Memory B cell (primary cell): ENCODE data around the gene HEATR3.

ENCODE experiments used
- ATAC-seq: fragments of 150-1000 bp; cut with Tn5 transposase; 2 replicates; pipeline ENCODE4 v1.10.0; 2021; ENCODE audit warnings: low read depth, mild to moderate bottlenecking, moderate library complexity
- DNase-seq, 2 donors: peaks; one replicate each; pipeline ENCODE4 v3.0.0; 2022; ENCODE audit warnings: low spot score in 2 of 2
- H3K27ac Mint-ChIP-seq: one replicate; pipeline ENCODE4 v1.8.0; 2022; ENCODE audit warnings: mild to moderate bottlenecking, moderate library complexity, mixed read lengths
- H3K27me3 Mint-ChIP-seq: one replicate; pipeline ENCODE4 v1.8.0; 2022; ENCODE audit warnings: mixed read lengths
- H3K36me3 Mint-ChIP-seq: one replicate; pipeline ENCODE4 v1.8.0; 2022; ENCODE audit warnings: mild to moderate bottlenecking, mixed read lengths
- H3K4me1 Mint-ChIP-seq: one replicate; pipeline ENCODE4 v1.8.0; 2022; ENCODE audit warnings: mixed read lengths
- H3K4me3 Mint-ChIP-seq: one replicate; pipeline ENCODE4 v1.8.0; 2022; ENCODE audit warnings: mild to moderate bottlenecking, moderate library complexity, mixed read lengths
- H3K9me3 Mint-ChIP-seq: one replicate; pipeline ENCODE4 v1.8.0; 2022; ENCODE audit warnings: mixed read lengths

Gene HEATR3

GRCh38 chr16:50040018-50040417, 25.8 kb upstream of the HEATR3 start:
- no peak overlapping the region for H3K27ac Mint-ChIP-seq
- peaks cover 2% of the 10 kb centered on the region for H3K27me3 Mint-ChIP-seq
- ATAC-seq (no peak), DNase-seq (no peak)
- no peak overlapping the region for H3K4me3 Mint-ChIP-seq
- H3K36me3 Mint-ChIP-seq = peaks cover 2% of the 10 kb centered on the region
- no peaks in the 10 kb centered on the region for H3K9me3 Mint-ChIP-seq
- H3K4me1 Mint-ChIP-seq = peaks cover 9% of the 10 kb centered on the region

DNA sequence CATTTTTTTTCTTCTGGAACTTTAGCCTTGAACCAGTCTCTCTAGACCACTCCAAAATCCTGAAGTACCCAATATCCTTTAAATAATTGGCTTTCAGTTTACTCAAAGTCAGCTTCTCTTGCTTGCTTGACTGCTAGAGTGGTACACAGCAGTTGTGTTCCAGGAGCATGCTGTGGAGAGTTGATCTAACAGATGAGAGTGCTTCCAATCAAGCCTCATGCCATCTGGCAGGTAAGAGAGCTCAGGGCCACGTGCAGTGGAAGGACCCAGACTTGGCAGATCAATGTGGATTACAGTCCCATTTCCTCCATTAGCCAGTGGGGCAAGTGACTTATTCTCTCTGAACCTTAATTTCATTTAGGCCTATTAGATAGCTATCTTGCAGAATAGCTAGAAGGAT, 25.1 kb upstream of the HEATR3 start:
- DNase-seq (no peak), ATAC-seq (no peak)
- Mint-ChIP-seq H3K9me3 (no peaks in the 10 kb centered on the region), H3K27ac (no peak overlapping the region), H3K36me3 (peaks cover 2% of the 10 kb centered on the region), H3K4me1 (peaks cover 9% of the 10 kb centered on the region), H3K27me3 (peaks cover 2% of the 10 kb centered on the region), H3K4me3 (no peak overlapping the region)

GRCh38 chr16:50043358-50043757, 22.4 kb upstream of the HEATR3 start:
- no peak for ATAC-seq
- Mint-ChIP-seq H3K4me1 (peaks cover 6% of the 10 kb centered on the region), H3K36me3 (no peaks in the 10 kb centered on the region), H3K27ac (no peak overlapping the region), H3K27me3 (peaks cover 6% of the 10 kb centered on the region), H3K9me3 (no peaks in the 10 kb centered on the region), H3K4me3 (no peak overlapping the region)
- no peak for DNase-seq

- no peaks in the 10 kb centered on the region for H3K36me3 Mint-ChIP-seq
- ATAC-seq (no peak), DNase-seq (no peak)
- H3K4me1 Mint-ChIP-seq = no peaks in the 10 kb centered on the region
- H3K27me3 Mint-ChIP-seq = peaks cover 6% of the 10 kb centered on the region
- H3K4me3 Mint-ChIP-seq = no peak overlapping the region
- H3K9me3 Mint-ChIP-seq = no peaks in the 10 kb centered on the region
- H3K27ac Mint-ChIP-seq = no peak overlapping the region
Observed at GRCh38 chr16:50045412-50045811, 20.4 kb upstream of the HEATR3 start.

DNA sequence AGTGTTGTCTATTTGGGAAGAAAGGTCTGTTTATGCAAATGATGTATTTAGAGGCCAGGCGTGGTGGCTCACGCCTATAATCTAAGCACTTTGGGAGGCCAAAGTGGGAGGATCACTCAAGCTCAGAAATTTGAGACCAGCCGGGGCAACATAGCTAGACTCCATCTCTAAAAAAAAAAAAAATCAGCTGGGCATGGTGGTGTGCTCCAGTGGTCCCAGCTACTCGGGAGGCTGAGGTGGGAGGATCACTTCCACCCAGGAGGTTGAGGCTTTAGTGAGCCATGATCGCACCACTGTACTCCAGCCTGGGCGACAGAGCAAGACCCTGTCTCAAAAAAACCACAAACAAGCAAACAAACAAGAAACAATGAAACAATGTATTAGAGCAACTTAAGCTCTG, 18.9 kb upstream of the HEATR3 start:
- Mint-ChIP-seq H3K27me3 (peaks cover 7% of the 10 kb centered on the region), H3K4me1 (no peaks in the 10 kb centered on the region), H3K9me3 (no peaks in the 10 kb centered on the region), H3K36me3 (no peaks in the 10 kb centered on the region), H3K27ac (no peak overlapping the region), H3K4me3 (no peak overlapping the region)
- ATAC-seq = no peak
- DNase-seq = no peak

DNA sequence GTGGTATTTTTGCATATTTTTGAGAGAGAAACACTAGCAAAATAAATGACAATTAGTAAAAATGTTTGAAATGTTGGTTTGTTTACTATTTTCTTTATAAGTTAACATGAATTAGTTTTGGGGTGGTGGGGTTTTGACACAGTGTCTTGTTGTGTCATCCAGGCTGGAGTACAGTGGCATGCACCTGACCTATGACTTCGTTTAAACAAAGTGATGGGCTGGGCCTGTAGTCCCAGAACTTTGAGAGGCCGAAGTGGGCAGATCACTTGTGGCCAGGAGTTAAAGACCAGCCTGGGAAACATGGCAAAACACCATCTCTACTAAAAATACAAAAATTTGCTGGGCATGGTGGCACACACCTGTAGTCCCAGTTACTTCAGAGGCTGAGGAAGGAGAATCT, 17.9 kb upstream of the HEATR3 start:
- H3K4me3 Mint-ChIP-seq = no peak overlapping the region
- no peaks in the 10 kb centered on the region for H3K9me3 Mint-ChIP-seq
- peaks cover 7% of the 10 kb centered on the region for H3K27me3 Mint-ChIP-seq
- H3K4me1 Mint-ChIP-seq = no peaks in the 10 kb centered on the region
- ATAC-seq = no peak
- H3K27ac Mint-ChIP-seq = no peak overlapping the region
- no peaks in the 10 kb centered on the region for H3K36me3 Mint-ChIP-seq
- no peak for DNase-seq

DNA sequence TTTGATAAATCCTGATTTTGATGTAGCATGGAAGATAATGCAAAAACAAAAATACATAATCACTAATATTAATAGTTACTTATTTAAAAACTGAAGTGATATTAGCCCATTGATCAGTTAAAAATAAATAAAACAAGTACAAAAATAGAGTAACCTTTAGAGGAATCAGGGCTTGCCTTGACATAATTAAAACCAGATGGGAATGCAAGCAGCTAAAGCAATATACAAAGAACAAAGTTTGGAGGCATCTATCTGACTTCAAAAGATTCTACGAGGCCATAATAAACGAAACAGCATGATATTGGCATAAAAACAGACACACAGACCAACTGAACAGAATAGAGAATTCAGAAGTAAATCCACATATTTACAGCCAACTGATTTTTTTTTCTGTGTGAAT, 15.0 kb upstream of the HEATR3 start:
- DNase-seq = no peak
- no peak for ATAC-seq
- Mint-ChIP-seq H3K4me1 (no peaks in the 10 kb centered on the region), H3K9me3 (peaks cover 4% of the 10 kb centered on the region), H3K4me3 (no peak overlapping the region), H3K36me3 (no peaks in the 10 kb centered on the region), H3K27me3 (peaks cover 5% of the 10 kb centered on the region), H3K27ac (no peak overlapping the region)

- no peak for ATAC-seq
- no peak overlapping the region for H3K27ac Mint-ChIP-seq
- H3K4me1 Mint-ChIP-seq = no peaks in the 10 kb centered on the region
- H3K36me3 Mint-ChIP-seq = peaks cover 3% of the 10 kb centered on the region
- peaks cover 8% of the 10 kb centered on the region for H3K27me3 Mint-ChIP-seq
- no peak overlapping the region for H3K4me3 Mint-ChIP-seq
- no peak for DNase-seq
- H3K9me3 Mint-ChIP-seq = peaks cover 7% of the 10 kb centered on the region
Observed at GRCh38 chr16:50056226-50056625, 9.5 kb upstream of the HEATR3 start.

GRCh38 chr16:50058091-50058771, 7.5 kb upstream of the HEATR3 start:
- H3K9me3 Mint-ChIP-seq = peaks cover 7% of the 10 kb centered on the region
- H3K36me3 Mint-ChIP-seq = peaks cover 3% of the 10 kb centered on the region
- peaks cover 7% of the 10 kb centered on the region for H3K27me3 Mint-ChIP-seq

GRCh38 chr16:50059111-50059510, 6.7 kb upstream of the HEATR3 start:
- DNase-seq (no peak), ATAC-seq (no peak)
- Mint-ChIP-seq H3K4me1 (no peaks in the 10 kb centered on the region), H3K9me3 (peaks cover 7% of the 10 kb centered on the region), H3K27me3 (peaks cover 7% of the 10 kb centered on the region), H3K4me3 (no peak overlapping the region), H3K36me3 (peaks cover 6% of the 10 kb centered on the region), H3K27ac (no peak overlapping the region)

More at GRCh38 chr16:50058091-50058771, 7.5 kb upstream of the HEATR3 start:
- no peak overlapping the region for H3K4me3 Mint-ChIP-seq
- no peaks in the 10 kb centered on the region for H3K4me1 Mint-ChIP-seq
- H3K27ac Mint-ChIP-seq = no peak overlapping the region
- ATAC-seq (no peak), DNase-seq (no peak)

GRCh38 chr16:50059669-50060068, 6.1 kb upstream of the HEATR3 start:
- Mint-ChIP-seq H3K36me3 (peaks cover 6% of the 10 kb centered on the region), H3K4me1 (no peaks in the 10 kb centered on the region), H3K27ac (no peak overlapping the region), H3K4me3 (no peak overlapping the region), H3K9me3 (peaks cover 7% of the 10 kb centered on the region), H3K27me3 (peaks cover 7% of the 10 kb centered on the region)
- DNase-seq (no peak), ATAC-seq (no peak)

DNA sequence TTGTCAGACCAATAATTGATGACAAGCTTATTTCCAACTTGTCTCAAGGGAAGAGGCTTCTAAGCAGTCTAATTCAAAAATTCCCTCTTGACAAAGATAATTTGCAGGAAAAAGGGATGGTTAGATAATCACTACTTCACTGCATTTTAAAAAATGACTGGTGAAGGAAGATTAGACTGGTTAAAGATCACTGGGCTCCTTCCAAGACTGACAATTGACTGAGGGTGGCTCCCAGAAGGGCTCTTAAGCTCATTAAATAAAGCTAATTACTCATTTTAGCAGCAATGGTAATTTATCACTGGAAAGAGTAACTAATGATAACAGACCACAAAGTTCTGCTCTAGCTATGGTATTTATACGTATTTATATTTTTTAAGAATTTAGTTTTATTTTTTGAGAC, 4.4 kb upstream of the HEATR3 start:
- no peak overlapping the region for H3K4me3 Mint-ChIP-seq
- H3K9me3 Mint-ChIP-seq = peaks cover under 1% of the 10 kb centered on the region
- H3K36me3 Mint-ChIP-seq = peaks cover 4% of the 10 kb centered on the region
- H3K4me1 Mint-ChIP-seq = peaks cover 3% of the 10 kb centered on the region
- H3K27ac Mint-ChIP-seq = no peak overlapping the region
- ATAC-seq (no peak), DNase-seq (no peak)
- peaks cover 5% of the 10 kb centered on the region for H3K27me3 Mint-ChIP-seq

- Mint-ChIP-seq H3K4me1 (peaks cover 24% of the 10 kb centered on the region), H3K27me3 (no peaks in the 10 kb centered on the region), H3K9me3 (no peaks in the 10 kb centered on the region), H3K36me3 (peaks cover 8% of the 10 kb centered on the region), H3K27ac (no peak overlapping the region), H3K4me3 (peak overlapping the region; percentile 92)
- DNase-seq = no peak
- ATAC-seq = no peak
Observed at GRCh38 chr16:50065241-50065623, 538 bp upstream of the HEATR3 start.

DNA sequence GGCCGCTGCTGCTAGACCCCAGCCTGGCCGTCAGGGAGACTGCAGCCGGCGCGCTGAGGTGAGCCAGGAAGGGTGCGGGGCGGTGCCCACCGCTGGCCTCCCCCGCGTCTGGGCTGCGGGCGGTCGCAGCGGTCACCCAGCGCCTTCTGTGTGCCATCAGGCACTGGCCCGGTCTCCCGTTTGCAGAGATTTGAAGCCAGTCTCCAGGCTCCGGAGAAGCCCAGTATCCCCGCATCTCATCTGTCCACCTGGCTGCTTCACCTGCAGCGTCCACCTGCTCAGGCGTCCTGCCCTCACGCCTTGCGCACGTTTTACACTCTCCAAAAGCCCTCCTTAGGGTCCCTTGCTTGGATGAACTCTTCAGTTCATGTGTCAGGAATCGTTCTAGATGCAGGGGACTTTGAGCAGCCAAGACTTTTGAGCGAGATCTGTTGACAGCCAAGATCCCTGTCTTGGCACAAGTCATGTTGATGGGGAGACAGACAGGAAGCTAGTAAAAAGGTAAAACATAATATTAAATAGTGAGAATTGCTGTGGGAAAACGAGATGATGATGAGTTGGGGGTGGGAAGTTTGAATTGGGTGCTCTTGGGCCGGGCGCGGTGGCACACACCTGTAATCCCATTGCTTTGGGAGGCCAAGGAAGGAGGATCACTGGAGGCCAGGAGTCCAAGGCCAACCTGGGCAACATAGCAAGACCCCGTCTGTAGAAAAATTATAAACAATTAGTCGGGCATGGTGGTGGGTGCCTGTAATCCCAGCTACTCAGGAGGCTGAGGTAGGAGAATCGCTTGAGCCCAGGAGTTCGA, 916 bp downstream of the HEATR3 start:
- H3K4me3 Mint-ChIP-seq = peak overlapping the region; percentile 92
- no peak for ATAC-seq
- peak in 1 of 2 donors; percentile 12 for DNase-seq
- H3K27ac Mint-ChIP-seq = peak overlapping the region; percentile 79
- H3K9me3 Mint-ChIP-seq = no peaks in the 10 kb centered on the region
- H3K36me3 Mint-ChIP-seq = peaks cover 14% of the 10 kb centered on the region
- no peaks in the 10 kb centered on the region for H3K27me3 Mint-ChIP-seq
- peaks cover 29% of the 10 kb centered on the region for H3K4me1 Mint-ChIP-seq
